Prostate gland (tissue), 2 donors: ENCODE data around the gene DLL3.

ENCODE experiments used
- CTCF ChIP-seq, 4 experiments: fragments of 200-600 bp in 2 of 4; fragments of 450-650 bp in 2 of 4; sonication (generic) in 2 of 4; IDR thresholded peaks; 1 replicate in 3 of 4; 2 replicates in 1 of 4; pipeline ENCODE4 v1.5.1; 2016 to 2019; ENCODE audit warnings: antibody characterized with exemption in 4 of 4, mild to moderate bottlenecking in 2 of 4, moderate library complexity in 2 of 4
- POLR2A ChIP-seq: fragments of 450-650 bp; IDR thresholded peaks from one replicate; pipeline ENCODE4 v1.6.1; 2016; ENCODE audit warnings: antibody characterized with exemption, mild to moderate bottlenecking

- no peak for TF ChIP-seq CTCF (IDR thresholded peaks at IDR 0.05)
- TF ChIP-seq POLR2A: no peak
These were observed 1.2 kb downstream of the DLL3 start for GRCh38 chr19:39499932-39500331.
